Astrocyte (in vitro differentiated cells and primary cell): ENCODE measurements around the gene RPRML. TPM values are rescaled to one million over a fixed set of nuclear protein-coding genes. Genes with fewer than 3 reads are reported as not detected.

Source experiments
- DNase-seq: peaks from one replicate; pipeline ENCODE4 v3.0.0-alpha.2; 2010; ENCODE audit warnings: low read depth
- FAIRE-seq: peaks from 2 replicates; lab custom pipeline; 2011; peaks lifted over from hg19 to GRCh38; lab: Jason Lieb, UNC
- H2AFZ ChIP-seq: 2 replicates; pipeline ENCODE4 v1.6.0; 2012; ENCODE audit warnings: low read depth, low read length, inconsistent platforms
- H3K27ac ChIP-seq: 2 replicates; pipeline ENCODE4 v1.5.1; 2011; ENCODE audit warnings: low read depth, low read length, inconsistent platforms
- H3K27me3 ChIP-seq: 2 replicates; pipeline ENCODE4 v1.6.0; 2011; ENCODE audit warnings: low read length, inconsistent platforms; ENCODE audit not compliant: insufficient read depth
- H3K36me3 ChIP-seq: 2 replicates; pipeline ENCODE4 v1.5.1; 2011; ENCODE audit warnings: low read length, inconsistent platforms; ENCODE audit not compliant: insufficient read depth
- H3K4me1 ChIP-seq: 2 replicates; pipeline ENCODE4 v1.5.1; 2011; ENCODE audit warnings: low read length, inconsistent platforms; ENCODE audit not compliant: insufficient read depth
- H3K4me2 ChIP-seq: 2 replicates; pipeline ENCODE4 v1.6.0; 2012; ENCODE audit warnings: low read length, inconsistent platforms
- H3K4me3 ChIP-seq: 2 replicates; pipeline ENCODE4 v1.5.1; 2011; ENCODE audit warnings: low read depth, mild to moderate bottlenecking, low read length, inconsistent platforms; ENCODE audit not compliant: insufficient read depth
- H3K79me2 ChIP-seq: 2 replicates; pipeline ENCODE4 v1.6.0; 2012; ENCODE audit warnings: mild to moderate bottlenecking, low read length, inconsistent platforms; ENCODE audit not compliant: insufficient read depth
- H3K9ac ChIP-seq: 2 replicates; pipeline ENCODE4 v1.6.0; 2012; ENCODE audit warnings: mild to moderate bottlenecking, low read length, inconsistent platforms
- H3K9me3 ChIP-seq: 2 replicates; pipeline ENCODE4 v1.5.1; 2012; ENCODE audit warnings: low read depth, mild to moderate bottlenecking, low read length, inconsistent platforms; ENCODE audit not compliant: insufficient read depth
- H4K20me1 ChIP-seq: 2 replicates; pipeline ENCODE4 v1.6.0; 2012; ENCODE audit warnings: low read length, inconsistent platforms; ENCODE audit not compliant: insufficient read depth
- H3K27ac Mint-ChIP-seq: one replicate; pipeline ENCODE4 v1.8.0; 2021; ENCODE audit warnings: mild to moderate bottlenecking, mixed read lengths; ENCODE audit not compliant: unreplicated experiment
- H3K27me3 Mint-ChIP-seq: one replicate; pipeline ENCODE4 v1.8.0; 2021; ENCODE audit warnings: low read depth, mixed read lengths; ENCODE audit not compliant: unreplicated experiment
- H3K36me3 Mint-ChIP-seq: one replicate; pipeline ENCODE4 v1.8.0; 2021; ENCODE audit warnings: low read depth, mixed read lengths; ENCODE audit not compliant: unreplicated experiment
- H3K4me1 Mint-ChIP-seq: one replicate; pipeline ENCODE4 v1.8.0; 2021; ENCODE audit warnings: low read depth, mixed read lengths; ENCODE audit not compliant: unreplicated experiment
- H3K4me3 Mint-ChIP-seq: one replicate; pipeline ENCODE4 v1.8.0; 2021; ENCODE audit warnings: mild to moderate bottlenecking, moderate library complexity, mixed read lengths; ENCODE audit not compliant: unreplicated experiment
- H3K9me3 Mint-ChIP-seq: one replicate; pipeline ENCODE4 v1.8.0; 2021; ENCODE audit warnings: mild to moderate bottlenecking, mixed read lengths; ENCODE audit not compliant: unreplicated experiment
- EZH2 ChIP-seq: IDR thresholded peaks from 2 replicates; pipeline ENCODE4 v1.6.1; 2012; ENCODE audit warnings: mild to moderate bottlenecking, low read length, inconsistent platforms; ENCODE audit not compliant: insufficient read depth
- total RNA-seq: library from RNA; stranded (reverse); gene quantifications from 2 replicates; pipeline ENCODE4 v1.2.1, GENCODE V29; 2021
- TF ChIP-seq, protein P1 (sequence below): IDR thresholded peaks from 2 replicates; pipeline ENCODE4 v1.5.1; 2011; ENCODE audit warnings: low read depth, mild to moderate bottlenecking, inconsistent platforms, low read length, moderate library complexity; ENCODE audit not compliant: insufficient read depth

The RPRML gene
- total RNA-seq, 1 donor from 2014 or later: not detected

DNA sequence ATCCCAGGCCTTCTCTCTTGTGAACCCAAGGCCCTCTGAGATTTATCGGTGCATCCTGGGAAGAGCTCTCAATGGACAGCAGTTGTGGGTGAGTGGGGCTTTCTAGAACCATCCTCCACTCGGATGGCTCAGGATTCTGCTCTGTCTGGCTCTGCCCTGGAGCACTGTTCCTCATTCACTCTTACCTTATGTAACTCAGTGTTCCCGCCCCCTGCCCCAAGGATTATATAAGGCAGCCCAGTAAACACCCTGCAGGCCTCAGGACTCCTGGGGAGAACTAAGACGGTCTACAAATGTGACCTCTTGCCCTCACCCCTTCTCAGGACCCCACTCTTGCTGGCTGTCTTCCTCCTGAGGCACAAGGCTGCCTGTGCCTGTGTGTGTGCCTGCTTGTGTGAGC is 3.8 kb downstream of the RPRML start:
- Histone ChIP-seq H3K9me3 (no peaks in the 10 kb centered on the region), H3K36me3 (no peaks in the 10 kb centered on the region), H3K79me2 (no peaks in the 10 kb centered on the region), H3K27me3 (peaks cover 40% of the 10 kb centered on the region), H4K20me1 (no peaks in the 10 kb centered on the region), H3K4me3 (no peak overlapping the region), H3K27ac (no peak overlapping the region), H3K9ac (no peak overlapping the region), H2AFZ (no peak overlapping the region), H3K4me2 (no peak overlapping the region), H3K4me1 (peaks cover 12% of the 10 kb centered on the region)
- FAIRE-seq (no peak), DNase-seq (no peak)
- H3K36me3 Mint-ChIP-seq: no peaks in the 10 kb centered on the region
- H3K27me3 Mint-ChIP-seq: peaks cover 55% of the 10 kb centered on the region
- H3K9me3 Mint-ChIP-seq: peaks cover 2% of the 10 kb centered on the region
- H3K27ac Mint-ChIP-seq: no peak overlapping the region
- no peak for TF ChIP-seq EZH2
- TF ChIP-seq, protein P1, sequence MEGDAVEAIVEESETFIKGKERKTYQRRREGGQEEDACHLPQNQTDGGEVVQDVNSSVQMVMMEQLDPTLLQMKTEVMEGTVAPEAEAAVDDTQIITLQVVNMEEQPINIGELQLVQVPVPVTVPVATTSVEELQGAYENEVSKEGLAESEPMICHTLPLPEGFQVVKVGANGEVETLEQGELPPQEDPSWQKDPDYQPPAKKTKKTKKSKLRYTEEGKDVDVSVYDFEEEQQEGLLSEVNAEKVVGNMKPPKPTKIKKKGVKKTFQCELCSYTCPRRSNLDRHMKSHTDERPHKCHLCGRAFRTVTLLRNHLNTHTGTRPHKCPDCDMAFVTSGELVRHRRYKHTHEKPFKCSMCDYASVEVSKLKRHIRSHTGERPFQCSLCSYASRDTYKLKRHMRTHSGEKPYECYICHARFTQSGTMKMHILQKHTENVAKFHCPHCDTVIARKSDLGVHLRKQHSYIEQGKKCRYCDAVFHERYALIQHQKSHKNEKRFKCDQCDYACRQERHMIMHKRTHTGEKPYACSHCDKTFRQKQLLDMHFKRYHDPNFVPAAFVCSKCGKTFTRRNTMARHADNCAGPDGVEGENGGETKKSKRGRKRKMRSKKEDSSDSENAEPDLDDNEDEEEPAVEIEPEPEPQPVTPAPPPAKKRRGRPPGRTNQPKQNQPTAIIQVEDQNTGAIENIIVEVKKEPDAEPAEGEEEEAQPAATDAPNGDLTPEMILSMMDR: no peak
- H3K4me1 Mint-ChIP-seq: peaks cover 3% of the 10 kb centered on the region
- H3K4me3 Mint-ChIP-seq: no peak overlapping the region

DNA sequence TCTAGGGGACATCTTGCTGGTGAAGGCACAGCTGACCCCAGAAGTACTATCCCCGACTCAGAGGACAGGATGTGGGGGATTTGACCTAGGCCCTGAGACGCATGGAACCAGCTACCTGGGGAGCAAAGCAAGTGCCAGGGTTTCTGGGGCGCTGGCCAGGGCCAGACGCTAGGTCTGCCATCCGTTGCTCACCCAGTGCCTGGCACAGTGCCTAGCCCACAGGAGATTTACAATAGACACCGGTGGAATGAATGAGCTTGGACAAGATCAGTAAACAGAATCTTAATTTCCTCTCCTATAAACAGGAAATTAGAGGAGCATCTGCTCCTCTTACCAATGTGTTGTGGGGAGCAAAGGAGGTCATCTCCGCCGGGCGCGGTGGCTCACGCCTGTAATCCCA is 5.0 kb downstream of the RPRML start:
- H3K9me3 Mint-ChIP-seq: peaks cover 2% of the 10 kb centered on the region
- Histone ChIP-seq H3K27ac (no peak overlapping the region), H3K9ac (no peak overlapping the region), H3K9me3 (no peaks in the 10 kb centered on the region), H3K27me3 (peaks cover 35% of the 10 kb centered on the region), H3K36me3 (no peaks in the 10 kb centered on the region), H3K79me2 (no peaks in the 10 kb centered on the region), H2AFZ (no peak overlapping the region), H3K4me2 (no peak overlapping the region), H4K20me1 (no peaks in the 10 kb centered on the region), H3K4me1 (peaks cover 9% of the 10 kb centered on the region), H3K4me3 (no peak overlapping the region)
- TF ChIP-seq EZH2: no peak
- TF ChIP-seq, protein P1: no peak
- H3K4me3 Mint-ChIP-seq: no peak overlapping the region
- no peak for DNase-seq
- H3K4me1 Mint-ChIP-seq: peaks cover 3% of the 10 kb centered on the region
- no peak for FAIRE-seq
- H3K36me3 Mint-ChIP-seq: no peaks in the 10 kb centered on the region
- no peak overlapping the region for H3K27ac Mint-ChIP-seq
- H3K27me3 Mint-ChIP-seq: peaks cover 54% of the 10 kb centered on the region

DNA sequence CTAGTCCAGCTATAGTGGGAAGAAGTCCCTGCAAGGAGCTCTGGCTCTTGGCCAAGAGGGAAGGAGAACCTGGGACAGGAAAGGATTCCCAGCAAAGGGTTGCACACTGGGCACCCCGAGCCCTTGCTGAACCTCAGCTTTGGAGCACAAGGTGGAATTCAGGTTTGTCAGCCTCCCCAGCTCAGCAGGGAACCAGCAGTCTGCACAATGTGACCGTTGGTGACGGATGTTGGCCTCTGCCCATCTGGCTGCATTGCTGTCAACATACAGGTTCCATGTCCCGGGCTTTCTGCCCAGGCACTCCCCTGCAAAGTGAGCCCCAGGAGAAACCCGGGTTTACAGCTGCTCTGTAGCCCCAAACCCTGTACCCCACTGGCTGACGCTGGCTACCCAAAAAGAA is 6.7 kb downstream of the RPRML start:
- H3K27ac ChIP-seq: no peak overlapping the region
- H2AFZ ChIP-seq: no peak overlapping the region
- no peaks in the 10 kb centered on the region for H4K20me1 ChIP-seq
- H3K36me3 Mint-ChIP-seq: peaks cover 4% of the 10 kb centered on the region
- no peak for FAIRE-seq
- H3K27ac Mint-ChIP-seq: no peak overlapping the region
- no peak overlapping the region for H3K4me2 ChIP-seq
- peaks cover 2% of the 10 kb centered on the region for H3K4me1 ChIP-seq
- H3K36me3 ChIP-seq: no peaks in the 10 kb centered on the region
- H3K9me3 ChIP-seq: no peaks in the 10 kb centered on the region
- TF ChIP-seq, protein P1: no peak
- no peak for TF ChIP-seq EZH2
- H3K79me2 ChIP-seq: no peaks in the 10 kb centered on the region
- H3K27me3 ChIP-seq: peaks cover 25% of the 10 kb centered on the region
- DNase-seq: no peak
- peaks cover 11% of the 10 kb centered on the region for H3K4me1 Mint-ChIP-seq
- no peak overlapping the region for H3K4me3 Mint-ChIP-seq
- no peak overlapping the region for H3K4me3 ChIP-seq
- peaks cover 61% of the 10 kb centered on the region for H3K27me3 Mint-ChIP-seq
- H3K9me3 Mint-ChIP-seq: peaks cover 2% of the 10 kb centered on the region
- no peak overlapping the region for H3K9ac ChIP-seq
